NT2/D1 (cell line): ENCODE results near the gene RASD2.
A peak's percentile ranks its signal among the peaks of the same experiment; 100 is the strongest.

Source experiments
- DNase-seq: peaks from one replicate; pipeline ENCODE4 v3.0.0-alpha.2; 2011; ENCODE audit warnings: low read depth, low spot score
- H3K27me3 ChIP-seq: 2 replicates; pipeline ENCODE4 v1.6.0; 2011; ENCODE audit warnings: mild to moderate bottlenecking; ENCODE audit not compliant: insufficient read length, insufficient read depth
- H3K36me3 ChIP-seq: 2 replicates; pipeline ENCODE4 v1.6.1; 2011; ENCODE audit warnings: mild to moderate bottlenecking, low read length, mixed read lengths; ENCODE audit not compliant: insufficient read depth, insufficient read length
- H3K4me1 ChIP-seq: 2 replicates; pipeline ENCODE4 v1.5.1; 2011; ENCODE audit not compliant: insufficient read depth, insufficient read length
- H3K4me3 ChIP-seq: 2 replicates; pipeline ENCODE4 v1.5.1; 2011; ENCODE audit warnings: low read depth; ENCODE audit not compliant: insufficient read length
- H3K9ac ChIP-seq: 2 replicates; pipeline ENCODE4 v1.6.0; 2011; ENCODE audit warnings: low read depth; ENCODE audit not compliant: insufficient read length
- H3K9me3 ChIP-seq: 2 replicates; pipeline ENCODE4 v1.5.1; 2011; ENCODE audit warnings: mild to moderate bottlenecking, low read length; ENCODE audit not compliant: insufficient read depth
- SUZ12 ChIP-seq: IDR thresholded peaks from 2 replicates; pipeline ENCODE4 v1.6.1; 2011; ENCODE audit not compliant: insufficient read length, insufficient read depth; ENCODE audit errors: extremely low read depth
- YY1 ChIP-seq: IDR thresholded peaks from 2 replicates; pipeline ENCODE4 v1.6.1; 2011; ENCODE audit not compliant: insufficient read length, insufficient read depth
- ZNF274 ChIP-seq: IDR thresholded peaks from 2 replicates; pipeline ENCODE4 v1.6.1; 2011; ENCODE audit warnings: mild to moderate bottlenecking, low read depth, low read length

Gene RASD2

DNA sequence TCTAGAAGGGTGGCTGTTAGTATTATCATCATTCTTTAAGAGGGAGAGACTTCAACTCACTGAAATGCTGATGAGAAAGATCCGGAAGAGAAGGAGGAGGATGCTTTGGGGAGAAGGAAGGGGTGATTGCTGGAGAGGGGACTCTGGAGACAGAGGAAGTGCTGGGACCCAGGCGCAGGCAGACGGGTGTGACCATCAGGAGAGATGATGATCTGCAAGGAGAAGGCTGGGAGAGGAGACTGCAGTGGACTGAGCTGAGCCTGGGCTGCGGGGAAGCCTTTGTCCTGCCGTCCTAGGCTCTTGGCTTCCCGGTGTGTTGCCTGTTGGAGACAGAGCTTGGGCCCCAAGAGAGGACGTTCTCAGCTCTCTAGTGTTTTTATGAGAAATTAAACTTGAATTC, 22.6 kb downstream of the RASD2 start:
- Histone ChIP-seq H3K36me3 (no peaks in the 10 kb centered on the region), H3K27me3 (peaks cover 4% of the 10 kb centered on the region), H3K4me3 (no peak overlapping the region), H3K9me3 (no peaks in the 10 kb centered on the region), H3K4me1 (peaks cover 3% of the 10 kb centered on the region), H3K9ac (no peak overlapping the region)
- no peak for TF ChIP-seq YY1
- no peak for TF ChIP-seq ZNF274
- no peak for TF ChIP-seq SUZ12
- no peak for DNase-seq

GRCh38 chr22:35564975-35565867, 24.6 kb downstream of the RASD2 start:
- no peak overlapping the region for H3K4me3 ChIP-seq
- TF ChIP-seq ZNF274 (no peak), YY1 (no peak), SUZ12 (no peak)
- H3K27me3 ChIP-seq, result peaks cover 4% of the 10 kb centered on the region
- DNase-seq, result no peak
- no peak overlapping the region for H3K9ac ChIP-seq
- peaks cover 6% of the 10 kb centered on the region for H3K4me1 ChIP-seq
- H3K9me3 ChIP-seq, result no peaks in the 10 kb centered on the region
- H3K36me3 ChIP-seq, result no peaks in the 10 kb centered on the region

- Histone ChIP-seq H3K36me3 (no peaks in the 10 kb centered on the region), H3K4me1 (peaks cover 6% of the 10 kb centered on the region), H3K27me3 (no peaks in the 10 kb centered on the region), H3K4me3 (no peak overlapping the region), H3K9ac (no peak overlapping the region), H3K9me3 (no peaks in the 10 kb centered on the region)
- no peak for TF ChIP-seq SUZ12
- no peak for DNase-seq
Measured at GRCh38 chr22:35567351-35568141, 26.9 kb downstream of the RASD2 start.

DNA sequence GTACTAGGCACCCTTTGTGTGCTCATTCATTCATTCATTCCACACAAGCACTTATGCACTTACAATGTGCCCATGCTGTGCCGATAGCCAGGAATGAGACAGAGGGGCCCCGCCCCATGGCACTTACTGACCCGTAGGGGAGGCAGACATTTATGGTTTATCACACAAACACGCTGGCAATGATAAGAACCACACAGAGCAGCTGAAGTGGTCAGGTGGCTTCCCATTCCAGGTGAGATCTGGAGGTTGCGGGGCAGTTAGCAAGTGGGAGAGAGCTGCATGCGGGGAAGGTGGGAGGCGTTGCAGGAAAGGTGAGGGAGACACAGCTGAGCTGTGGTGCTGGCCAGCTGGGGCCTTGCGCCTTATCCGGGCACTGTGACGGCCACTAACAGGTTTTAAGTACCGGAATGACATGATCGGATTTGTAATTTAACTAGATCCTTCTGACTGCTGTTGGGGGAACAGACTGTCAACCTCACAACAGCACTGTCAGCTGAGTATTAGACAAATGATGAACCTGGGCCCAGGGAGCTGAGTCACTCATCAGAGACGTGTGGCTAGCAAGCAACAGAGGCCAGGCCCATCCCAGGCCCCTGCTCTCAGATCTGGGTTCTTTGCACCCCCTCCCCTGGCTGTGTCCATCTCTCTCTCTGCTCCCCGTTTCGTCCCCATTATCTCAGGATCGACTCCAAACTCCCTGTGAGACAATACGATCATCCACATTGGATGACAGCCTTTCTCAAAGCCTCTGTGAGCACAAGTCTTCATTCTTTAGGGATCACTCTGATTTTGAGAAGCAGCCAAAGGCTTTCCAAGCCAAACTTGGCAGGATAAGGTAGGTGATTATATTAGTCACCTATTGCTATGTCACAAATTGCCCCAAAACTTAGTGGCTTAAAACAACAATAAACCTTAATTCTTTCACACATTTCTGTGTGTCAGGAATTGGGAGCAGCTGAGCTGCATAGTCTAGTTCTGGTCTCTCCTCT, 28.4 kb downstream of the RASD2 start:
- H3K9me3 ChIP-seq, result no peaks in the 10 kb centered on the region
- H3K27me3 ChIP-seq, result no peaks in the 10 kb centered on the region
- H3K4me3 ChIP-seq, result no peak overlapping the region
- no peaks in the 10 kb centered on the region for H3K36me3 ChIP-seq
- no peak overlapping the region for H3K9ac ChIP-seq
- no peak for DNase-seq
- TF ChIP-seq SUZ12, result no peak
- TF ChIP-seq ZNF274, result no peak
- H3K4me1 ChIP-seq, result peaks cover 6% of the 10 kb centered on the region

DNA sequence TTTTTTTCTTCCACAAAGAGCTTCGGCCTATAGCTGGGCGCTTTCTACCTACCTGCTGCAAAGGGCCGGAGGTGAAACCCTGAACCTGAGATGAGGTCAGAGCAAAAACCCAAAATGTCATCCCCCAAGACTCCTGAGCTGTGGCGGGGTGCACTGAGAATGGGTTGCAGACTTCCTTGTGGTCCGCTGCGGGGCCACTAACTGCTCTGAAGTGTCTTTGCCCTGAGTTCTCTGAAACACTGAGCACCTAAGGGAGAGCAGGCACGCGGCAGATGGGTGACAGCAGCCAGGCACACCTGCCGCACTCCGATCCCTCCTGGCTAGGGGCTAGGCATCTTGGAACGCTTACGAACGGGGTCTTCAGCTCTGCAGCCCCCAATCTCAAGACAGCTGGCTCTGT, 29.3 kb downstream of the RASD2 start:
- Histone ChIP-seq H3K9me3 (no peaks in the 10 kb centered on the region), H3K36me3 (no peaks in the 10 kb centered on the region), H3K9ac (no peak overlapping the region), H3K27me3 (no peaks in the 10 kb centered on the region), H3K4me3 (no peak overlapping the region), H3K4me1 (peaks cover 8% of the 10 kb centered on the region)
- DNase-seq, result no peak
- no peak for TF ChIP-seq YY1
- no peak for TF ChIP-seq ZNF274
- TF ChIP-seq SUZ12, result no peak

DNA sequence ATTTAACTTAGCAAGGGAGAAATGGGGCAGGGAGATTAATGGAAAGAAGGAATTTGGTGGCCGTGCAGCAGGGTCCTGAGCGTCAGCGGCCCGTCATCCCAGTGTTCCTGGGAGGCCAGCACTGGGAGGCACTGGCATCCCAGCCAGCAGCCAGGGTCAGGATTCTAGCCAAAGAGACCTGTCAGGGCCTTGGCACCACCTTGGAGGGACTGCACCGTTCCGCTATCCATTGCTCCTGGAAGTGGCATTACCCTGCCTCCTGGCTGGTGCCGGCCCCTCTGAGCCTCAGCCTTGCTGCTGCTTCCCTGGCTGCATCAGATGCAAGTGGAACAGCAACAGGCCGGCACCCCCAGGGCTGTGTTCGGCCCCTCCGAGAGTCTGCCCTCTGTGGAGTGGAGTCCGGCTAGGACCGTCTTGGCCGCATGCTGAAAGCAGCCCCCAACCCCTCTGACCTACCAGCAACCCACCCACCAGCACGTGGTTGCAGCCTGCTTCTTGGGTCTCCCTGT, 30.1 kb downstream of the RASD2 start:
- Histone ChIP-seq H3K36me3 (no peaks in the 10 kb centered on the region), H3K4me1 (peaks cover 6% of the 10 kb centered on the region), H3K9me3 (no peaks in the 10 kb centered on the region), H3K4me3 (no peak overlapping the region), H3K27me3 (no peaks in the 10 kb centered on the region), H3K9ac (peak overlapping the region; percentile 21)
- no peak for DNase-seq
- TF ChIP-seq YY1 (no peak), SUZ12 (no peak), ZNF274 (no peak)
